HG03378 (cell line): Measurements from ENCODE around the gene TNNC1.

Source experiments
- ATAC-seq: cut with Tn5 transposase; IDR thresholded peaks from one replicate; pipeline ENCODE4 v1.9.1; 2021; ENCODE audit warnings: mild to moderate bottlenecking, moderate library complexity; ENCODE audit not compliant: unreplicated experiment

The TNNC1 gene

DNA sequence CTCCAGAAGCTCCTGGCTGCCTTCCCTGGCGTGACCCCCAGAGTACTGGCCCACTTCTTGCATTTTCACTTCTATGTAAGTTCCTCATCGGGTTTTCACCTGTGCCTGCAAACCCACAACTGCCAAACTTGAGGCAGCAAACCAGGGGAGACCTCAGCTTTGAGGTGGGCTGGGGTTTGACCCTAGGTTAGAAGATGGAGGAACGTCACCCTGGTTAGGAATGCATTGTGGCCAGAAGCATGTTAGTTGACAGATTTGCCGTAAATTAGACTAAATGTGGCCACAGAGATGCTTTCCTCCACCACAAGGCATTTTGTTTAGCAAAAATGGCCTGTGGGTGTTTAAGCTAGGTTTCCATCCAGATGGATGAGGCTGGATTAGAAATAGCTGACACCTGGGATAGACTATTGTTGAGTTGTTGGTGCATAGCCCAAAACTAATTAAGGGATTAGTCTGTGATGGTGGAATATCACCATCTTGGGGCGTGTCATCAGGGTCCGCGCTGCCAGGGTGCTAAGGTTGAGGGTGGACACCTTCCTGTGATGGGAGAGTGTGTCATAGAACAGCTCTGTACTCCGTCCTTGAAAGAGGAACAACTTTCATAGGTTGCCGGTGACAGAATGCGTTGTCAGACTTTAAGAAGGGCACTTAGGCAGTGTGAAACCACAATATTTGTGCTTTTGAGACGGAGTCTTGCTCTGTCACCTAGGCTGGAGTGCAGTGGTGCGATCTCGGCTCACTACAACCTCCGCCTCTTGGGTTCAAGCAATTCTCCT lies 5.1 kb upstream of the TNNC1 start:
- ATAC-seq = no peak

DNA sequence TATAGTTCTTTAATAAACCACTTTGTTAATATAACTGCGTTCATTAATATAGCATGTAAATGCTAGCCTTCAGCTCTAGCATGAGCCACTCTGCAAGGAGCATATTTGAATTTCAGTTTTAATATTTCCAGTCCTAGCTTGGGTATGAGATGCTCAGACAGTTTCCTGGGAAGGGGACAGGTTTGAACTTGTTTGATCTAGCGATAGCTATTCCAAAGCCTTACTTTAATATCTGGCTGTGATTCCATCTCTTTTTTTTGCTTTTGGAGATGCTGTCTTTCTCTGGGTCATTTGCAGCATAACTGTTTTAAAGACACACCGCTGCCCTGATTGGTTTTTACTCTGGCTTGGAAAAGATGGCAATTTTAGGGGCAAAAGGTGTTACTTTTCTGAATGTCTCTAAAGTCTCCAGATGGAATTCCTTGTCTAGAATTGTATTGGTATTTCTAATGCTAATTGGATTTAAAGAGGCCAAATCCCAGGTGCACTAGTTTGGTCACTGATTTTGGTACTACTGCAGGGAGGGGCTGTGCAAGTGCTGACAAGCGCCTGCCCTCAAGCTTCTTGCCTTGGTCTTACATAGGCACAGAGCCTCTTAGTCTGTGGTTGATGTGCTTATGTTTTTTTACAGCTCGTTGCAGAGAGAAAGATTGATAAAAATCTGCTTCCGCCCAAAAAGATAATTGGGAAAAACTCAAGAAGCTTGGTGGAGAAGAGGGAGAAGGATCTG lies 4.4 kb upstream of the TNNC1 start:
- no peak for ATAC-seq

DNA sequence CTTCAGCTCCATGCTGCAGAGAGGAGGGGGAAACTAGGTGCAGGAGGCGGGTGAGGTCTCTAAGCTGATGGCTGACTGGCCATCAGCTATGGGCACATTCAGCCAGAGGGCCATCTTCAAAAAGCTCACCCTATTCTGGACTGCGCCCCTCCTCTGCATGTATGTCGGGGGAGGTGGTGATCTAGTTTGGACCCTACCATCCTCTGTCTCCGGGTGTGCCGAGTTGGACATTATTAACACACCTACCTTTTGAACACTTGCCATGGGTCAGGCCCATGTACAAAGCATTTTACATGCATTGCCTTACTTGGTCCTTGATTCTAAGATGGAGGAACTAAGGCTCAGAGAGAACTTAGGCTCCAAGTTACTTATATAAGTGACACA lies 3.0 kb upstream of the TNNC1 start:
- no peak for ATAC-seq

DNA sequence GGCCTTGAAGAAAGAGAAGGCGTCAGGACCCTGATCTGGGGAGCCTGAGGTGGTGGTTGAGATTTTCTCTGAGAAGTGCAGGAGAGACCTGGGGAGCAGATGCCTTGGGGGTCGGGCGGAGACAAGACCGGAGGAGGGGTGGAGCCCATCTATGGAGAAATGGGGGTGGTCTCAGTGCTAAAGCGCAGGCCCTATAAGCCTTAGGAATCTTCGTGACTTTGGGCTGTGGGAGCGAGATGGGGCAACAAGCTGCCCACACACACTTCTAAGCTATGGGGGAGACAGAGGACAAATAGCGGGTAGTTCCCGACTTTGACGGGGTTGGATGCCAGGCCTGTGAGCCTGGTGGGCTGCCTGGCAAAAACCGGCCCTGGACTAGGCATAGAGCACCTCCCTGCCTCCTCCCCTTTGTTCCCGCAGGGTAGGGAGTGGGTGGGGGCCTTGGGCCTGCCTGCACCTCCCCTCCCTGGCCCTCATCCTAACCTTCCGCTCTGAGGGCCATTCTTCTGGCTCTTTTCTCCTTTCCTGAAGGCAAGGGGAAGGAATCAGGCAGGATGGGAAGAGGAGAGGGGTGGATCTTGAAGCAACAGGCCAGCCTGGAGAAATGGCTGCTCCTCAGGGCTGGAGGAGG lies 2.4 kb upstream of the TNNC1 start:
- ATAC-seq = no peak

DNA sequence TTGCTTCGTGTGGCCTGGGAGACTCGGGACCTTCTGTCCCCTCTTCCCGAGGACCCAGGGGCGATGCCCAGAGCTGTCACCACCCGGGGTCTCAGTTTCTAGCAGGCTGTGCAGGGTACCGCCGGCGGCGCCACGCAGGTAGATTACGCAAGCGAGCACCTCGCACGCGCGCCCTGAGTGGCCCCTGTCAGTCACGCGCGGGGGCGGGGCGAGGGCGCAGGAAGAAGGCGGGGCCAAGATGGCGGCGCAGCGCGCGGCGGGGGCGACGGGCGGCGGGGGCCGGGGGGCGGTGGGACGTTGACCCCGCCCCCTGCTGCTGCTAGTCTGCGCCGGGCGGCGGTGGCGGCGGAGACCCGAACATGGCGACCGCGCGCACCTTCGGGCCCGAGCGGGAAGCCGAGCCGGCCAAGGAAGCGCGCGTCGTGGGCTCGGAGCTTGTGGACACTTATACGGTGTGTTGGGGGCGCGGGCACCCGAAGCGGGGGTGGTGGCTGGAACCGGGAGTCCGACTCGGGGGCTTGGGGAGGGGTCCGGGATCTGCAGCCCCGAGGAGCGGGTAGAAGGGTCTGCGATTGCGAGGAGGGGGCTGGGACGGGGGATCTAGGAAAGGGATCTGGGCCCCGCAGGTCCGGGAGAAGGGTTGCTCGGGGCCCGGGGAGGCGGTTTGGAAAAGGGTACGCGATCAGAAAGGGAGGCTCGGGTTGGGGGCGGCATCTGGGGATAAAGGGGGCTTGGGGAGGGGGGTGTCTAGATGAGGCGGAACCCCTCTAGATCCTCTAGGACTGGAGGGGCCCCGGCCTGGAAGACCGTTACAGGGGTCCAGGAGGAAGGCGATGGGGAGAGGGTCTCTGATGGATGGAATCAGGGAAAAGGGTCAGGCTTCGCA lies 1.7 kb upstream of the TNNC1 start, which contains the start of gene NISCH:
Gene NISCH, plus strand, starts transcription at position 322 of the 886 bp plus-strand sequence. Its CDS starts 38 bp downstream, at position 360.
- ATAC-seq = no peak

DNA sequence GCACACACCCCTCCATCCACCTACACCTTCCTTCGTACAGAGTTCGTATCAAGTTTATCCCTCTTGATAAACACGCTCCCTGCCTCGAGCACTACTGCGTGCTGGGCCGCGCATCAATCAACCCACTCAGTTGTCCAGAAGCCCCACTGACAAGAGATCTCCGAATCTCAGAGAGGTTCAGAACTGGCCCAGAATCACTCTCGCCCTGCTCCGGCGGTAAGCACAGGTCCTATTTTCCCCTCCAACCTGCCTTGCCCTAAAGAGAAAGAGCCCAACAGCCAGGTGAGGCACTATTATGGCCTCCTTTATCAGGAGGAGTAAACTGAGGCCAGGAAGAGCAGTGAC lies 1.1 kb upstream of the TNNC1 start:
- ATAC-seq = no peak

DNA sequence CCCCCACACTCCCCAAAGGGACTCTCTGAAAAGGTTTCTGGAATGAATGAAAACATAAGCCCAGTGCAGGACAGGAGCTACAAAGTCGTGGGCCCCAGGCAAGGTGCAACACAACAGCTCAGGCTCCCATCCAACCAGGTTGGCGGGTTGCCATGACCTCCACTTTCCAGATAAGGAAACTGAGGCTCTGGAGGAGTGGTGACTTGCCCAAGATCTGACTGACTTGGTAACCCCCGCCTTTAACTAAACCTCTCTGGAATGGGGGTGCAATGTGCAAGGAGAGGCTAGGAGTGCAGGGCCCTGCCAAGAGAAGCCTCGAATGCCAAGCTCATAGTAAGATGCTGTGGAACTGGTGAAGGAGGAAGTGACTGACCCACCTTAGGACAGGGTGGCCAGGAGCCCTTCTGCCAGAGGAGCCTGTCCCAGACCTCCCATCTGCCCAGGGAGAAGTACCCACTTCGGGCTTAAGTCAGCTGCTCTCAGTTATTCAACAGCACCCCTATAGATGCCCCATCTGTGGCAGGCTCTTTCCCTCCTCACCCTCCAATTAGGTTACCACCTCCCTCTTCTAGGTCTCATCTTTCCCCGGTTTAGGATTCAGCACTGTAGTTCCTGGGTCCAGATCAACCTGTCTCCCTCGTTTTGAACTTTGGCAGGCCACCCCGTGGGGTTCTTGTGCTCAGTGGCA lies 553 bp upstream of the TNNC1 start:
- ATAC-seq = no peak

DNA sequence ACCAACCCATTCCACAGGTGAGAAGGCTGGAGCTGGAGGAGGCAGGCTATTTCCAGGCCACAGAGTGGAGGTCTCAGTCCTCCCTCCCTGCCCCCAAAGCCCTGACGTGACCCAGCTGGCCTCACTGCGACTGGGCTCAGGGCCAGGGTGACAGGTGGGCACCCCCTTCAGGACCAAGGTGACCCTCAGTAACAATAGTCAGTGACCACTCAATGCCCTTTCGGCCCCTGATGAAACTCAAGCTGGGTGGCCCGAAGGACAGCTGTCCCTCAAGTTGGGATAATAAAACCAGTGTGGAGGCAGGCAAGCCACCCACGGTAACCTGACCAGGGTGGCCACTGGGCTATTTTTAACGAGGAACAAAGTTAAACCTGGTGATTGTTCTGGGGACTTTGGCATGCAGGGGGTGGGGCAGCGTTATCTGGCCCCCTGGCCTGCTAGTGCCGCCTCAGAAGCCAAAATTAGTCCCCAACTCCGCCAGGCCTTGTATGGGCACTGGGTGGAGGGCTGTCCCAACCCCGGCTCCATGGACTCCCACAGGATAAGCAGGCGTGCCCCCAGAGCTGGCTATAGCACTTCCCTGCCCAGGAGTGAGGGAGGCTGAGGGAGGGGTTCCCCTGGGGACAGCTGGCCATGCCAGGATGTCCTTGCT lies 1.1 kb downstream of the TNNC1 start:
- no peak for ATAC-seq

DNA sequence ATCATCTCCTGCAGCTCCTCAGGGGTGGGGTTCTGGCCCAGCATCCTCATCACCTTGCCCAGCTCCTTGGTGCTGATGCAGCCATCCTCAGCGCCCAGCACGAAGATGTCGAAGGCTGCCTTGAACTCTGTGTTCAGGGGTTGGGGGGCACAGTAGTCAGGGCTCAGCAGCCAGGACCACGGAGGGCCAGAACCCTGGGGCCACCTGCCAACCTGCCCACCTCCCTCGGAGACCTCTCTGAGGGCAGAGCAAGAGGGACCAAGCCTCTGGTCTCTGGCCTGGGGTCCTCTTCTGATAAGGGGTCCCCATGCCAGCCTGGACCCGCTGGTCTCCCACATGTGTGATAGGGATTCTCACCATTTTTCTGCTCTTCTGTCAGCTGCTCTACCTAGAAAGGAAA lies 1.7 kb downstream of the TNNC1 start:
- no peak for ATAC-seq

DNA sequence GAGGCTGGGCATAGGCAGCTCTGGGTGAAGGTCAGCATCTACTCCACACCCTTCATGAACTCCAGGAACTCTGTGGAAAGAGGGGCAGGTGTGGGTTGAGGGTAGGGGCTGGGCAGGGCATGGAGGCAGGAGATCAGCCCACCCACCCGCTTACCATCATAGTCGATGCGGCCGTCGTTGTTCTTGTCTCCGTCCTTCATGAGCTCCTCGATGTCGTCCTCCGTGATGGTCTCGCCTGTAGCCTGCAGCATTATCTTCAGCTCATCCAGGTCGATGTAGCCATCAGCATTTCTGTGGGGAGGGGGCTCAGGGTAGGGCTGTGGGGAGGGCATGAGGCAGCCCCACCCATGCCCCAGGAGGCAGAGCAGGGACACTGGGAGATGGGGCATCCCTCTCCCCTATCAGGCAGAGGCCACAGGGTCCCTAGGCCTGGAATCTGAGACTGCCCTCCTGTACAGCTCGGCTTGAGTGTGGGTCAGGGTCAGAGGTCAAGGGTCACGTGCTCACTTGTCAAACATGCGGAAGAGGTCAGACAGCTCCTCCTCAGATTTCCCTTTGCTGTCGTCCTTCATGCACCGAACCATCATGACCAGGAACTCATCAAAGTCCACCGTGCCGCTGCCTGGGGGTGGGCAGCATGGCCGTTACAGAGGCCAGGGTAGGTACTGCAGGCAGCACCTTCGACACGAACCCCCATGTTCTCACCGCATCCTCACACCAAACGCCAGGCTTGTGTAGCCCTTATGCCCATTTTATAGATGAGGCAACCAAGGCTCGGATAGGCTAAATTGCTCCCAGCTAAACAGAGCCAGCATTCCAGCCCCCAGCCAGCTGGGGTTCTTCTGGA lies 2.4 kb downstream of the TNNC1 start:
- no peak for ATAC-seq

DNA sequence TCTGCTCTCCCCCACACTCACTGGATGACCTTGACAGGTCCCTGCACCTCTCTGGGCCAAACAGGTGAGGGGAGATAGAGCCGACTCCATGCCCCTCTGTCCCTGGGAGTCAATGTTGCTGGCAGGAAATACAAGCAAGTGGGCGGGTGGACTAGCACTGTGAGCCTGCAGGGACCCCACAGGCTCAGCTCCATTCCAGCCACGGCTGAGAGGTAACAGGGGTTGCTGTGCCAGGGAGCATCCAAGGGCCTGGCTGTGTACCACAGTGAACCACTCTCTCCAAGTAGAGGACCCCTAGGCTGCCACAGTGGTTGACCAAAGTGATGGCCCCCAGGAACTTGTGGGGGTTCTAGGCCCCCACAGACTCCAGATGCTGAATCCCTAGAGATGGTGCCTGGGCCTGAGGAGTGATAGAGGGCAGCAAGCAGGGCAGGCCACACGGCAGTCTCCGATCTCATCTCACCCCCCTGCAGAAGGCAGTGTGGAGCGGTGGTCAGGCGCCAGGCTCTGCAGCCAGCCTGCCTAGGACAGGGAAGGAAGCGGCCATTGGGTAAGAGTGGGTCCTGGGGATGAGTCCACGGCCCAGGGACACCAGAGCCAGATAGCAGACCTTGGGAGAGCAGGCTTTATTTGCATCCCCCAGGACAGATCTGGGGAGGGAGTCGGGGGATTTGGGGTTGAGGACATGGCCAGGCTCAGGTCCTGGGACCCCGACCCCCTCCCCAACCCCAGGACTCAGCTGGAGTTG lies 3.2 kb downstream of the TNNC1 start:
- no peak for ATAC-seq

DNA sequence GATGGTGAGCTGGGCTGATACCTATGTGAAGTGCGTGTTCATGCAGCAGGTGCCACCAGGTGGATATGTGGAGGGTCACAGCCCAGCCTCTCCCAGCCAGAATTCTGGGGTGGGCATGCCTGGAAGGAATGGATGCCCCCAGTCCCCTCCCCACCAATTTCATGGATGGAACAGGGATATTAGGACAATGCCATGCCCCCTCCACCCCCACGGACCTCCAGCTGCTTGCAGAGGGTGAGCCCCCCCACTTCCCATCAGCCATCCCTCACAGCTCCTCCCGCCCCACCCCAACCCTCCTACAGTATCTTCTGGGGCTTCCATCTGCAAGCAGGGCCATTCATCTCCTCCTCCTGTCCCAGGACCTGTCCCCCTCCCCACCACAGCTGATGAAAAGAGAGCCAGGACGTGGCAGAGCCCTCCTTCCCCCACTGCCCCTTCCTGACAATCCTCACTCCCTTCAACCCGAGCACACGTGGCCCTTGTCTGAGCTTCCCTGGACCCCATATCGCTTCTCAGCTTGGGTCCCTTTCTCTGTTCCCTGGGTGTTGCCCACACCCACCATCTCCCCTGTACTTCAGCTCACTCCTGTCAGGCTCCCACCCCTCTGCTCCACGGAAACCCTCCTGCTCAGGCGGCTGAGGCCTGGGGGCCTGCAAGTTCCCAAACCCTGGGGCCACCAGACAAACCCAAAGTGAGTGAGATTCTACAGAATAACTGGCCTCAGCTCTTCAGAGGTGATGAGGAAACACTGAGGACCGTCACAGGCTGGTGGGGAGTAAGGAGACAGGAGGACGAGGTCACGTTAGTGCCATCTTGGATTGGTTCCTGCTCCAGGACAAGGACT lies 6.1 kb downstream of the TNNC1 start:
- no peak for ATAC-seq

DNA sequence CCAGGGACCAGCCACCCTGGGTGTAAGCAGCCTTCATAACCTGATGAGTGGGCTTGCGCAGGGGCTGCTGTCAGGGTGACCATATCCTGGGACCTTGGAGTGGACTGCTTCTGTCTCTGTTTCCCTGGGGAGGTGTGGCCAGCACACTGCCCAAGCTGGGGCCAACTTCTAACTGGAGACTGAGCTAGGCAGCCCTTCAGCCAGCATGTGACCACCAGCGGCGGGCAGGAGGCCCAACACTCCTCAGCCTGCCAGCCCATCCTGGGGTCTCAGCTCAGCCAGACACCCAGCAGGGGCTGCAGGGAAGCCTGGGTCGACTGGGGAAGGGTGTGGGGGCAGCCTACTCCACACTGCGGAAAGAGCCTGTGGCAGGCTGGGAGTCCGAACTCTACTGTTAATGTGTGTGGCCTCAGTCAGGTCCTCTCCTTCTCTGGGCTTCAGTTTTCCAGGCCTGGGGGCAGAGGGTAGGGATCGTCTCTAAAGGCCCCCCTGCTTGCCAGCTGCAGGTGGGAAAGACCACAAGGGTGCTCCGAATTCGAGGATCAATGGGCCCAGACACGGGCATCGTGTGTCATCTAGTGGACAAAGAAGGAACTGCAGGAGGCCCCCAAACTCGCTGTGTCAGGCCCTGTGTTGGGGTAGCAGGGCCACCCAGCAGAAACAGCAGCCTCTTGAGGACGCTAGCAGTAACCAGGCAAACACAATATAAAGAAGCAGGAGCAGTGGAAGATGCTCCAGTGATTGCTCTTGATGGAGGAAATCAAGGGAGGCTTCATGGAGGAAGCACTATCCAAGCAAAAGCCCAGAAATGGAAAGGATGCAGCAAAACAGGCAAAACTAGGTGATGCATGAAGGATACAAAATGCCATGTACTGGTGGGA lies 7.0 kb downstream of the TNNC1 start:
- ATAC-seq = no peak

DNA sequence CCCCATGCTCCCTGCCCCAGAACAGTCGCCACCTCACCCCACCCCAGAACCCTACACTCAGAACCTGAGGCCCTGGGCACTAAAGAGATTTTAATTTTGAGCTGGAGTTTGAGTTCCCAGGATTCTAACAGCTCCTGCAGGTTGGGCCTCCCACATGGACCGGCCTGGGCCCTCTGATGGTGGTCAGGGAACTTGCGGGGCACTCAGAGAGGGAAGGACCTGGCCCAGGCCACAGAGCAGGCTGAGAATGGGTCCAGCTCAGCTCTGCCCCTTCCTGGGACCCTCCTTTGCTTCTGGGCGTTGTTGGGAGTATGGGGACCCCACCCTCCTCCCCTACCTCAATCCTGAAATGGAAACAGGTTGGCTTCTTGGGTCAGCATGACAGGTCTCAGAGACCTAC lies 7.8 kb downstream of the TNNC1 start:
- no peak for ATAC-seq

DNA sequence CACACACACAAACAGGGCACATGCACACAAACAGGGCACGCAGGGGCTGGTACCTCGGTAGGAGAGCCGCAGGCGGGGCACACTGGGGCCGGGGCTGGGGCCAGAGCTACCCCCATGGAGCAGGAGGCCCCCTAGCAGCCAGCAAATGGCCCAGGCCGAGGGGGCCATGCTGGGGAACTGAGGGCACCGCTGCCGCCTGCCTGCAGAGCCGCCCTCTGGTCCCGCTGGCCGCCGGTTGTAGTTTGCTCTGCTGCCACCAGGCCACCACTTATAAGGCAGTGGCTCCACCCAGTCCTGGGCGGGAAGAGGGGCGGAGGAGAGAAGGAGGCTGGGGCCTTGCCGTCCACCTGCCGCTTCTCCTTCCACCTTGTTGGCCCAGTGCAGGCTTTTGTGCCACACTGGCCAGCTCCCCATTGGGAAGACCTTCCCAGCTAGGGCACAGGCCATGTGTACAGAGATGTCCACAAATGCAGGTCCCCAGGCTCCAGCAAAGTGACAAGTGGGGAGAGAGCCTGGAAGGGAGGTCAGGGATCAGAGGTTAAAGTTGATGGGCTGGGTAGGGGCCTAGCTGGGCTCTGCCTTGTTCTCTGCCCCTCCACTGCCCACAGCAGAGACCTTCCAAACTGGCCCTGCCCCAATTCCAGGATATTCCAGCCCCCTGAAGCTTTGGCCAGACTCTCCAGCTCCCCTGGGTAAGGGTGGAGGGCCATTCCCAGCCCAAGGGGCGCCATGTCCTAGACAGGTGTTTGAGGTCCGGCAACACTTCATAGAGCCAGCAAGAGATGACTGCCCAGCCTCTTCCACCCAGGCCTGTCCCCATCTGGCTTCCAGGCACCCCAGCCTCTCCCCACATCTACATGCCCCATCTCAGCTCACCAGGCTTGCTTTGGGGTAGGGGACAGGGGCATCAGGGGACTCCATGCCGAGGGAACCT lies 8.7 kb downstream of the TNNC1 start, which contains the start of gene SEMA3G:
Gene SEMA3G, minus strand, starts transcription at position 244 of the 934 bp plus-strand sequence. Its CDS starts 76 bp downstream, at position 168.
- peak; percentile 66 for ATAC-seq
